Breast epithelium (tissue), 4 donors: ENCODE measurements around the gene SLC10A7. TPM values are rescaled to one million over a fixed set of nuclear protein-coding genes. Genes with fewer than 3 reads are reported as not detected.

Experiments
- DNase-seq, 2 donors: peaks; one replicate each; pipeline ENCODE4 v3.0.0-alpha.2; 2019; ENCODE audit warnings: low spot score in 2 of 2
- H3K27ac ChIP-seq, 2 donors: fragments of 200-600 bp; sonication (generic) in 1 of 2; one replicate each; pipeline ENCODE4 v1.5.1; 2016 to 2019; ENCODE audit warnings: mild to moderate bottlenecking in 1 of 2
- H3K27me3 ChIP-seq, 2 donors: fragments of 200-600 bp; sonication (generic) in 1 of 2; one replicate each; pipeline versions ENCODE4 v1.5.1 to v1.6.0; 2017 to 2019; ENCODE audit warnings: control low read depth in 1 of 2, mild to moderate bottlenecking in 1 of 2
- H3K36me3 ChIP-seq: fragments of 200-600 bp; one replicate; pipeline ENCODE4 v1.5.1; 2019
- H3K4me1 ChIP-seq, 2 donors: fragments of 200-600 bp; sonication (generic); one replicate each; pipeline ENCODE4 v1.5.1; 2016 to 2019; ENCODE audit warnings: control low read depth in 1 of 2
- H3K4me3 ChIP-seq, 3 donors: fragments of 200-600 bp; sonication (generic); 1 replicate in 2 of 3; 2 replicates in 1 of 3; pipeline ENCODE4 v1.5.1; 2016 to 2019; ENCODE audit warnings: mild to moderate bottlenecking in 3 of 3, moderate library complexity in 2 of 3
- H3K9me3 ChIP-seq, 2 donors: fragments of 200-600 bp; sonication (generic) in 1 of 2; one replicate each; pipeline ENCODE4 v1.5.1; 2016 to 2019; ENCODE audit warnings: control low read depth in 1 of 2
- POLR2A ChIP-seq: fragments of 450-650 bp; IDR thresholded peaks from one replicate; pipeline ENCODE4 v1.6.1; 2016; ENCODE audit warnings: antibody characterized with exemption, mild to moderate bottlenecking, moderate library complexity
- POLR2AphosphoS5 ChIP-seq, 3 donors: sonication (generic); formaldehyde crosslinking; IDR thresholded peaks; one replicate each; pipeline ENCODE4 v1.6.1; 2017; ENCODE audit warnings: antibody characterized with exemption in 3 of 3
- intact Hi-C: fragments of 100-400 bp; cut with DNase I; formaldehyde crosslinking; loops from one replicate; pipeline ENCODE4 v1.15.1; 2023; ENCODE audit warnings: low total_unique reads
- total RNA-seq, 3 donors: library from RNA; depleted of rRNA; stranded (reverse); fragments of >200 nt; gene quantifications; one replicate each; pipeline ENCODE4 v1.1.0, GENCODE V29; 2016
- TF ChIP-seq, protein P1 (sequence below), 3 donors: fragments of 450-650 bp; IDR thresholded peaks; one replicate each; pipeline ENCODE4 v1.5.1; 2016 to 2017; ENCODE audit warnings: antibody characterized with exemption in 3 of 3, mild to moderate bottlenecking in 3 of 3, moderate library complexity in 3 of 3

Gene SLC10A7
- total RNA-seq, 3 donors from 2014 or later = 11.7 to 25.8 (median 17.0) TPM

DNA sequence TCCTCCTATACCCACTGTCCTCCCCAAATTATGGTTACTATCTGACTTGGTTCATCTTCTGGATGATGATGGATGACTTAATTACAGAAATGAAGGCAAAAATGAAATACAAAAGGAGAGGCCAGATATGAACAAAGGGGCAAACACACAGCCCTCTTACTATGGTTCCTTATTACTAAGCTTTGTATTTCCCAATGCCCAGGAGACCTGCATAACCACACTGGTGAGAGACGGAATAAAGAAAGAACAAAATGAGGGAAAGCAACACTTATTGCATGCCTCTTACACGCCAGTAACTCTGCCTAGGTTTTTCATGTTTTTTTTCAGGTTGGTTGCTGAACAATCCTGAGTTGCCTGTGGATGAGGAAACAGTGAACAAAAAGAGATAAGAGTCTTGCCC, 120.5 kb downstream of the SLC10A7 start:
- DNase-seq = no peak
- Histone ChIP-seq H3K4me3 (no peak overlapping the region), H3K27ac (no peak overlapping the region), H3K9me3 (no peaks in the 10 kb centered on the region), H3K4me1 (no peaks in the 10 kb centered on the region), H3K27me3 (no peaks in the 10 kb centered on the region), H3K36me3 (no peaks in the 10 kb centered on the region)
- intact Hi-C loops = no loop called here
- TF ChIP-seq POLR2AphosphoS5 (IDR thresholded peaks at IDR 0.05) (no peak), POLR2A (no peak)
- TF ChIP-seq, protein P1, sequence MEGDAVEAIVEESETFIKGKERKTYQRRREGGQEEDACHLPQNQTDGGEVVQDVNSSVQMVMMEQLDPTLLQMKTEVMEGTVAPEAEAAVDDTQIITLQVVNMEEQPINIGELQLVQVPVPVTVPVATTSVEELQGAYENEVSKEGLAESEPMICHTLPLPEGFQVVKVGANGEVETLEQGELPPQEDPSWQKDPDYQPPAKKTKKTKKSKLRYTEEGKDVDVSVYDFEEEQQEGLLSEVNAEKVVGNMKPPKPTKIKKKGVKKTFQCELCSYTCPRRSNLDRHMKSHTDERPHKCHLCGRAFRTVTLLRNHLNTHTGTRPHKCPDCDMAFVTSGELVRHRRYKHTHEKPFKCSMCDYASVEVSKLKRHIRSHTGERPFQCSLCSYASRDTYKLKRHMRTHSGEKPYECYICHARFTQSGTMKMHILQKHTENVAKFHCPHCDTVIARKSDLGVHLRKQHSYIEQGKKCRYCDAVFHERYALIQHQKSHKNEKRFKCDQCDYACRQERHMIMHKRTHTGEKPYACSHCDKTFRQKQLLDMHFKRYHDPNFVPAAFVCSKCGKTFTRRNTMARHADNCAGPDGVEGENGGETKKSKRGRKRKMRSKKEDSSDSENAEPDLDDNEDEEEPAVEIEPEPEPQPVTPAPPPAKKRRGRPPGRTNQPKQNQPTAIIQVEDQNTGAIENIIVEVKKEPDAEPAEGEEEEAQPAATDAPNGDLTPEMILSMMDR (IDR thresholded peaks at IDR 0.05) = no peak

DNA sequence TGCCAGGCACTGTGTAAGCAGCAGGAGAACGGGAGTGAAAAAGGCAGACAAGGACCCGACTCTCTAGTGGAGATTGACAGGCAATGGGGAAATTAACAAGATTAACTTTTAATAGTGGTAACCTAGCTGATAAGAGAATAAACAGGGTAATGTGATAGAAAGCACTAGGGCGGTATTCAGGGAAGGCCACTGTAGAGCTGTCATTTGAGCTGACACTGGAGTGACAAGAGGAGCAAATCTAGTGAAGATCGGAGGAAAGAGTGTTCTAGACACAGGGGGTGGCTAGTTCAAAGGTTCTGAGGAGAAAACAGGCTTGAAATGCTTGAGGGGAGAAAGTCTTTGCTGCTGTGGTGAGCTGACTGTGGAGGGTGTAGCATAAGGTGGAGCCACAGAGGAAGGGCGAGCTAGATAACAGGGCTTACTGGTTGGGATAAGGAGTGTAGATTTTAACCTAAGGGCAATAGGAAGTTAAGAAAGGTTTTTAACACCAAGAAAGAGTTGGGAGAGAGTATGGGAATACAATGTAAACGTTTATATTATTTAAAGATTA, 122.8 kb downstream of the SLC10A7 start:
- no peaks in the 10 kb centered on the region for H3K9me3 ChIP-seq
- no peaks in the 10 kb centered on the region for H3K36me3 ChIP-seq
- TF ChIP-seq POLR2AphosphoS5 (IDR thresholded peaks at IDR 0.05) = no peak
- TF ChIP-seq, protein P1 (IDR thresholded peaks at IDR 0.05) = no peak
- no peak for TF ChIP-seq POLR2A
- DNase-seq = no peak
- no peaks in the 10 kb centered on the region for H3K4me1 ChIP-seq
- intact Hi-C loops = no loop called here
- no peaks in the 10 kb centered on the region for H3K27me3 ChIP-seq
- H3K4me3 ChIP-seq = no peak overlapping the region
- H3K27ac ChIP-seq = no peak overlapping the region

DNA sequence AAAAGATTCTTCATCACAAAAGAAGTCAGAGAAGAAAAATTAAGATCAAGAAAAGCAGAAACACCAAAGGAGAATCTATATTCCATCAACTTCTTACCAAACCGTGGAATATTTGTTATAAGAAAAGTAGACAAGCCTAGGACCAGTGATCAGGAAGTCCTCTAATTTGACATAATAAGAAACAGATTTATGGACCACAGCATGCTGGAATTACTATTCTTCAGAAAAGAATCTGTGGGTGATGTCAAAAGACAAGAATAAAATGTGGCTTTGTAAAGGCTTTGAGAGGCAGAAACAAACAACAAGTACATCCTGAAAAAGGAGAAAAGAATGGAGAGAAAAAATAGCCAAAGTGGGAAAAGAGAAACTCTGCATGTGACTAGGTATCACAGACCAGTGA, 123.3 kb downstream of the SLC10A7 start:
- no peak for DNase-seq
- H3K9me3 ChIP-seq = no peaks in the 10 kb centered on the region
- TF ChIP-seq POLR2A = no peak
- TF ChIP-seq, protein P1 (IDR thresholded peaks at IDR 0.05) = no peak
- TF ChIP-seq POLR2AphosphoS5 (IDR thresholded peaks at IDR 0.05) = no peak
- no peak overlapping the region for H3K27ac ChIP-seq
- intact Hi-C loops = no loop called here
- no peaks in the 10 kb centered on the region for H3K36me3 ChIP-seq
- H3K4me3 ChIP-seq = no peak overlapping the region
- no peaks in the 10 kb centered on the region for H3K27me3 ChIP-seq
- no peaks in the 10 kb centered on the region for H3K4me1 ChIP-seq

DNA sequence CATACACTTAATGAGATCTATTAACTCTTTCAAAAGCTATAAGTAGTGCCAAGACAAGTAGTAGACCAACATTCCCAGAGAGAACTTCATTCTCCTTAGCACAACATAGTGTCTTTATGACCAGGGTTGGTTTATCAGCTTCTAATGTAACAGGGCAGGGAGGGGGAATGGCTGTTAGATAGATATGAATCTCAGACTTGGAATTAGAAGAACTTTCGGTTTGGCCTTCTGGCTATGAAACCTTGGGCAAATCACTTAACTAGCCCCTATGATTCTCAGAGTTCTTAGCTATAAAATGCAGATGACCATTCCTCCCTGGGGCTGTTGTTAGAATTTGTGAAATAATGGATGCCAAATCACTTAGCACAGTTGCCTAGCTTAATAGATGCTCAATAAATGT, 132.2 kb downstream of the SLC10A7 start:
- no peaks in the 10 kb centered on the region for H3K4me1 ChIP-seq
- H3K4me3 ChIP-seq = no peak overlapping the region
- TF ChIP-seq, protein P1 (IDR thresholded peaks at IDR 0.05) = no peak
- no peak for TF ChIP-seq POLR2A
- no peak for TF ChIP-seq POLR2AphosphoS5 (IDR thresholded peaks at IDR 0.05)
- H3K27ac ChIP-seq = no peak overlapping the region
- intact Hi-C loops = no loop called here
- H3K9me3 ChIP-seq = no peaks in the 10 kb centered on the region
- no peaks in the 10 kb centered on the region for H3K36me3 ChIP-seq
- no peaks in the 10 kb centered on the region for H3K27me3 ChIP-seq
- DNase-seq = no peak

DNA sequence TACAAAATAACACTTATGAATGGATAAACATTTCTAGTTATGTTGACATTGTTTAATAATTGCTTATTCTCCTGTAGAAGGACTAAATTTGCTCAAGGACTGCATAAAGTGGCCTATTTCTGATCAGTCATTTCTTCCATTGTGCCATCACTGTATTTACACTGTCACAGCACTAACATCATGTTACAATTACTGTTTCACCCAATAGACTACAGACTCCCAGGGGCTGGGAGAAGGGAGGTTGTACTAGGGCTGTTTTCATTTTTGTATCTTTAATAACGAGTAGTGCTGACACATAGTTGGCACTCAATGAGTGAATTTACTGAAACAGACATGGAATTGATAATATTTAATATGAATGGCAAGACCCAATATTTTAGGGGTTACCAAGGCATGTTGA, 139.5 kb downstream of the SLC10A7 start:
- intact Hi-C loops = no loop called here
- no peaks in the 10 kb centered on the region for H3K9me3 ChIP-seq
- TF ChIP-seq POLR2A (no peak), POLR2AphosphoS5 (IDR thresholded peaks at IDR 0.05) (no peak)
- TF ChIP-seq, protein P1 (IDR thresholded peaks at IDR 0.05) = no peak

More for the DNA sequence above, 139.5 kb downstream of the SLC10A7 start:
- Histone ChIP-seq H3K27ac (no peak overlapping the region), H3K27me3 (no peaks in the 10 kb centered on the region), H3K4me1 (no peaks in the 10 kb centered on the region), H3K36me3 (no peaks in the 10 kb centered on the region), H3K4me3 (no peak overlapping the region)
- no peak for DNase-seq
